Gastroesophageal sphincter (tissue), 4 donors: ENCODE results near the gene TFEC. TPM values are rescaled to one million over a fixed set of nuclear protein-coding genes. Genes with fewer than 3 reads are reported as not detected.

Experiments
- ATAC-seq: fragments of 150-250 bp; one replicate; pipeline ENCODE4 v1.9.1; 2016; ENCODE audit warnings: mild to moderate bottlenecking, moderate library complexity
- H3K27ac ChIP-seq, 4 donors: fragments of 200-600 bp; sonication (generic) in 3 of 4; 1 replicate in 3 of 4; 2 replicates in 1 of 4; pipeline ENCODE4 v1.5.1; 2016 to 2019
- H3K27me3 ChIP-seq: fragments of 200-600 bp; sonication (generic); one replicate; pipeline ENCODE4 v1.5.1; 2019
- H3K36me3 ChIP-seq, 2 donors: fragments of 200-600 bp; sonication (generic); one replicate each; pipeline ENCODE4 v1.5.1; 2019; ENCODE audit warnings: control low read depth in 1 of 2
- H3K4me1 ChIP-seq, 3 donors: fragments of 200-600 bp; sonication (generic); 1 replicate in 2 of 3; 2 replicates in 1 of 3; pipeline ENCODE4 v1.5.1; 2016 to 2019; ENCODE audit warnings: control low read depth in 2 of 3
- H3K4me3 ChIP-seq, 2 donors: fragments of 200-600 bp; sonication (generic); one replicate each; pipeline ENCODE4 v1.5.1; 2019; ENCODE audit warnings: mild to moderate bottlenecking in 1 of 2, moderate library complexity in 1 of 2
- H3K9me3 ChIP-seq, 3 donors: fragments of 200-600 bp; sonication (generic); one replicate each; pipeline ENCODE4 v1.5.1; 2017 to 2019; ENCODE audit warnings: control low read depth in 2 of 3
- CTCF ChIP-seq, 4 experiments: fragments of 200-600 bp in 2 of 4; fragments of 450-650 bp in 2 of 4; sonication (generic) in 1 of 4; IDR thresholded peaks; one replicate each; pipeline ENCODE4 v1.5.1; 2017 to 2019; ENCODE audit warnings: antibody characterized with exemption in 4 of 4, mild to moderate bottlenecking in 2 of 4, moderate library complexity in 2 of 4
- EP300 ChIP-seq: sonication (generic); formaldehyde crosslinking; IDR thresholded peaks from one replicate; pipeline ENCODE4 v1.6.1; 2017; ENCODE audit warnings: antibody characterized with exemption, mild to moderate bottlenecking
- POLR2A ChIP-seq, 2 donors: fragments of 450-650 bp; IDR thresholded peaks; one replicate each; pipeline ENCODE4 v1.6.1; 2017; ENCODE audit warnings: antibody characterized with exemption in 2 of 2, mild to moderate bottlenecking in 2 of 2, moderate library complexity in 1 of 2
- POLR2AphosphoS5 ChIP-seq: sonication (generic); formaldehyde crosslinking; IDR thresholded peaks from one replicate; pipeline ENCODE4 v1.6.1; 2017; ENCODE audit warnings: antibody characterized with exemption
- WGBS, 2 donors: methylation state at CpG; one replicate each; pipeline ENCODE4 v1.1.5; 2018; ENCODE audit warnings: low coverage in 1 of 2; 5-methylcytosine and 5-hydroxymethylcytosine counted together
- total RNA-seq, 4 donors: library from RNA; depleted of rRNA; stranded (reverse); fragments of >200 nt; gene quantifications; one replicate each; pipeline ENCODE4 v1.1.0, GENCODE V29; 2016

Gene TFEC
- total RNA-seq, 4 donors from 2014 or later: 3.3 to 6.2 (median 4.9) TPM

GRCh38 chr7:115995701-115996100 is 34.9 kb downstream of the TFEC start:
- TF ChIP-seq POLR2A (IDR thresholded peaks at IDR 0.05) (no peak), POLR2AphosphoS5 (no peak), CTCF (IDR thresholded peaks at IDR 0.05) (no peak), EP300 (no peak)
- no peak for ATAC-seq

GRCh38 chr7:115988401-115988800 is 42.2 kb downstream of the TFEC start:
- Histone ChIP-seq H3K27me3 (no peaks in the 10 kb centered on the region), H3K4me1 (no peaks in the 10 kb centered on the region), H3K27ac (no peak overlapping the region), H3K36me3 (no peaks in the 10 kb centered on the region), H3K4me3 (no peak overlapping the region), H3K9me3 (no peaks in the 10 kb centered on the region)
- TF ChIP-seq POLR2AphosphoS5 (no peak), EP300 (no peak), POLR2A (IDR thresholded peaks at IDR 0.05) (no peak), CTCF (IDR thresholded peaks at IDR 0.05) (no peak)
- no peak for ATAC-seq

More at GRCh38 chr7:115995701-115996100, 34.9 kb downstream of the TFEC start:
- H3K4me3 ChIP-seq: no peak overlapping the region
- no peak overlapping the region for H3K27ac ChIP-seq
- no peaks in the 10 kb centered on the region for H3K36me3 ChIP-seq
- no peaks in the 10 kb centered on the region for H3K9me3 ChIP-seq
- WGBS, 2 donors: 60 to 100% methylated on average over 2 to 5 of the region's 6 CpGs
- H3K4me1 ChIP-seq: no peaks in the 10 kb centered on the region
- H3K27me3 ChIP-seq: no peaks in the 10 kb centered on the region

GRCh38 chr7:115987486-115987885 is 43.1 kb downstream of the TFEC start:
- TF ChIP-seq POLR2A (IDR thresholded peaks at IDR 0.05) (no peak), POLR2AphosphoS5 (no peak)
- no peak for ATAC-seq
- Histone ChIP-seq H3K27me3 (no peaks in the 10 kb centered on the region), H3K36me3 (no peaks in the 10 kb centered on the region), H3K4me1 (no peaks in the 10 kb centered on the region), H3K4me3 (no peak overlapping the region), H3K27ac (no peak overlapping the region), H3K9me3 (no peaks in the 10 kb centered on the region)

- Histone ChIP-seq H3K36me3 (no peaks in the 10 kb centered on the region), H3K27ac (no peak overlapping the region), H3K4me3 (no peak overlapping the region), H3K4me1 (no peaks in the 10 kb centered on the region), H3K9me3 (no peaks in the 10 kb centered on the region), H3K27me3 (no peaks in the 10 kb centered on the region)
- ATAC-seq: no peak
- TF ChIP-seq EP300 (no peak), CTCF (IDR thresholded peaks at IDR 0.05) (no peak), POLR2AphosphoS5 (no peak), POLR2A (IDR thresholded peaks at IDR 0.05) (no peak)
Measured at GRCh38 chr7:115984105-115984504, 46.5 kb downstream of the TFEC start.

GRCh38 chr7:115980159-115980558 is 50.4 kb downstream of the TFEC start:
- no peaks in the 10 kb centered on the region for H3K27me3 ChIP-seq
- no peaks in the 10 kb centered on the region for H3K4me1 ChIP-seq
- no peak overlapping the region for H3K4me3 ChIP-seq
- no peaks in the 10 kb centered on the region for H3K9me3 ChIP-seq
- H3K27ac ChIP-seq: no peak overlapping the region
- TF ChIP-seq CTCF (IDR thresholded peaks at IDR 0.05) (no peak), POLR2A (IDR thresholded peaks at IDR 0.05) (no peak), EP300 (no peak), POLR2AphosphoS5 (no peak)
- no peaks in the 10 kb centered on the region for H3K36me3 ChIP-seq
- no peak for ATAC-seq

- no peaks in the 10 kb centered on the region for H3K4me1 ChIP-seq
- no peak for TF ChIP-seq POLR2A (IDR thresholded peaks at IDR 0.05)
- TF ChIP-seq CTCF (IDR thresholded peaks at IDR 0.05): no peak
- TF ChIP-seq POLR2AphosphoS5: no peak
- no peak for TF ChIP-seq EP300
- H3K27me3 ChIP-seq: no peaks in the 10 kb centered on the region
- H3K9me3 ChIP-seq: no peaks in the 10 kb centered on the region
- H3K27ac ChIP-seq: no peak overlapping the region
- 52 to 59% methylated on average over 3 of the region's 3 CpGs for WGBS, 2 donors
- no peak overlapping the region for H3K4me3 ChIP-seq
- ATAC-seq: no peak
- no peaks in the 10 kb centered on the region for H3K36me3 ChIP-seq
Measured at GRCh38 chr7:115976651-115977050, 53.9 kb downstream of the TFEC start.
